Activated CD4-positive, alpha-beta T cell treated with anti-CD3 and anti-CD28 coated beads, Interleukin-2, amount 50 U/mL, for 16 hours (primary cell): Measurements from ENCODE around the gene WBP1L.
"Not testable (repeated sequence)": the region's sequence is repeated elsewhere in the genome, so short reads cannot be mapped to it uniquely, and the experiment has no call there.

Source experiments
- DNase-seq: peaks from one replicate; pipeline ENCODE4 v3.0.0-alpha.2; 2020

WBP1L gene

GRCh38 chr10:102813734-102814452 lies 70.1 kb downstream of the WBP1L start:
- DNase-seq = no peak

GRCh38 chr10:102814453-102814871 lies 70.7 kb downstream of the WBP1L start:
- DNase-seq = no peak

GRCh38 chr10:102814873-102815661 lies 71.3 kb downstream of the WBP1L start:
- no peak for DNase-seq

- DNase-seq = no peak
Measured at GRCh38 chr10:102815790-102816549, 72.2 kb downstream of the WBP1L start.

- DNase-seq = no peak
Measured at GRCh38 chr10:102817175-102817574, 73.4 kb downstream of the WBP1L start.

- no peak for DNase-seq
Measured at GRCh38 chr10:102819054-102819453, 75.3 kb downstream of the WBP1L start.

GRCh38 chr10:102820008-102820407 lies 76.3 kb downstream of the WBP1L start:
- not testable (repeated sequence) for DNase-seq

GRCh38 chr10:102822222-102822621 lies 78.5 kb downstream of the WBP1L start:
- DNase-seq = no peak

- no peak for DNase-seq
Measured at GRCh38 chr10:102824664-102825063, 80.9 kb downstream of the WBP1L start.

- DNase-seq = no peak
Measured at GRCh38 chr10:102826148-102826796, 82.5 kb downstream of the WBP1L start.

- no peak for DNase-seq
Measured at GRCh38 chr10:102827597-102827975, 83.8 kb downstream of the WBP1L start.

GRCh38 chr10:102831322-102832071 lies 87.7 kb downstream of the WBP1L start:
- DNase-seq = no peak

- no peak for DNase-seq
Measured at GRCh38 chr10:102832248-102832647, 88.5 kb downstream of the WBP1L start.

GRCh38 chr10:102832987-102833386 lies 89.2 kb downstream of the WBP1L start:
- no peak for DNase-seq

GRCh38 chr10:102834143-102834542 lies 90.4 kb downstream of the WBP1L start:
- DNase-seq = no peak

GRCh38 chr10:102835007-102835482 lies 91.3 kb downstream of the WBP1L start:
- peak; percentile 80 for DNase-seq

- DNase-seq = no peak
Measured at GRCh38 chr10:102837230-102837721, 93.5 kb downstream of the WBP1L start, which contains the start of gene CYP17A1. CYP17A1 (minus strand) TSS chr10:102837413; CDS start chr10:102837361, 52 bp downstream.

GRCh38 chr10:102838276-102838927 lies 94.7 kb downstream of the WBP1L start:
- not testable (repeated sequence) for DNase-seq

GRCh38 chr10:102841827-102842345 lies 98.1 kb downstream of the WBP1L start:
- no peak for DNase-seq

GRCh38 chr10:102843139-102843538 lies 99.4 kb downstream of the WBP1L start:
- DNase-seq = not testable (repeated sequence)
